Right lobe of liver (tissue), 6 donors: ENCODE measurements around the gene PARD6B. TPM values are rescaled to one million over a fixed set of nuclear protein-coding genes. Genes with fewer than 3 reads are reported as not detected.

Experiments used
- ATAC-seq, 4 donors: fragments of 200-7000 bp; cut with Tn5 transposase; one replicate each; pipeline ENCODE4 v1.9.1; 2020; ENCODE audit warnings: mild to moderate bottlenecking in 4 of 4, moderate library complexity in 4 of 4
- DNase-seq, 3 donors: peaks; one replicate each; pipeline ENCODE4 v3.0.0-alpha.2; 2020
- H3K27ac ChIP-seq, 3 donors: fragments of 200-600 bp; one replicate each; pipeline ENCODE4 v1.8.0; 2022
- H3K27me3 ChIP-seq, 2 donors: fragments of 200-600 bp; one replicate each; pipeline ENCODE4 v1.8.0; 2022
- H3K36me3 ChIP-seq, 4 donors: fragments of 200-600 bp; sonication (generic) in 1 of 4; one replicate each; pipeline versions ENCODE4 v1.5.1 to v1.8.0; 2017 to 2022; ENCODE audit warnings: control low read depth in 1 of 4
- H3K4me1 ChIP-seq, 4 donors: fragments of 200-600 bp; sonication (generic) in 1 of 4; one replicate each; pipeline versions ENCODE4 v1.5.1 to v1.8.0; 2017 to 2022; ENCODE audit warnings: control low read depth in 1 of 4
- H3K4me3 ChIP-seq, 3 donors: fragments of 200-600 bp; one replicate each; pipeline ENCODE4 v1.8.0; 2022
- H3K9me3 ChIP-seq, 4 donors: fragments of 200-600 bp; sonication (generic) in 1 of 4; one replicate each; pipeline versions ENCODE4 v1.5.1 to v1.8.0; 2017 to 2022; ENCODE audit warnings: control low read depth in 1 of 4
- CTCF ChIP-seq, 4 donors: fragments of 200-600 bp in 3 of 4; fragments of 450-650 bp in 1 of 4; IDR thresholded peaks; one replicate each; pipeline versions ENCODE4 v1.5.1 to v1.8.0; 2016 to 2022; ENCODE audit warnings: antibody characterized with exemption in 4 of 4, mild to moderate bottlenecking in 2 of 4
- POLR2A ChIP-seq: fragments of 450-650 bp; IDR thresholded peaks from one replicate; pipeline ENCODE4 v1.6.1; 2017; ENCODE audit warnings: antibody characterized with exemption, mild to moderate bottlenecking
- WGBS: methylation state at CpG from one replicate; pipeline ENCODE4 v1.1.6; 2018; ENCODE audit warnings: low coverage, low lambda C conversion rate; ENCODE audit not compliant: insufficient coverage; ENCODE audit errors: missing lambda C conversion rate; 5-methylcytosine and 5-hydroxymethylcytosine counted together
- intact Hi-C, 2 donors: fragments of 100-400 bp; cut with DNase I; formaldehyde crosslinking; loops; one replicate each; pipeline versions ENCODE4 v1.11.2 to v1.14.1; 2022
- total RNA-seq, 6 experiments: library from RNA; depleted of rRNA in 2 of 6; stranded (reverse); fragments of >200 nt in 2 of 6; fragmentation: NEBNext Ultra II Directional in 3 of 6; extraction: Animal tissue kit (Norgen Biotek cat#: 25700) in 3 of 6; gene quantifications; one replicate each; pipeline versions ENCODE4 v1.1.0 to v1.2.4, GENCODE V29; 2016 to 2023
- donor health status: DM: no; HTN: yes; CAD: no.
- donor health status: DM: no; HTN: no; CAD: no.
- donor health status: DM: no; HTN: no; CAD: no.
- donor health status: DM: no; HTN: yes; CAD: no.
- donor health status: DM: no; HTN: yes; CAD: no.

The PARD6B gene
- total RNA-seq, 6 experiments from 2014 or later: 6.6 to 11.1 (median 8.5) TPM

DNA sequence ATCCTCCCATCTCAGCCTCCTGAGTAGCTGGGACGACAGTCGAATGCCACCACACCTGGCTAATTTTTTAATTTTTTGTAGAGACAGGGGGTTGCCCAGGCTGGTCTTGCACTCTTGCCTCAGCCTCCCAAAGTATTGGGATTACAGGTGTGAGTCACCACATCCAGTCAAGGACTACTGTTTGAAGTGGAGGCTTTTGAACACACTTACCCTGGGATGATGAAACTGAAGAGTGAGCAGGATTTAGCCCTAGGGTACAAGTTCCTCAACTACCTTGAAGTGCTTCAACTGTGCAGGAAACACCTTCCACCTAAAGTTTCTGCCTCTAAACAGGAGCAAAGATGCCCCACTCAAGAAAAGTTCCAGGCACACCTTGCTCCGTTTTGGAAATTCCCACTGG lies 15.7 kb upstream of the PARD6B start:
- no peak for DNase-seq
- no peak for ATAC-seq
- Histone ChIP-seq H3K27me3 (no peaks in the 10 kb centered on the region), H3K27ac (no peak overlapping the region), H3K36me3 (no peaks in the 10 kb centered on the region), H3K4me3 (no peak overlapping the region), H3K9me3 (no peaks in the 10 kb centered on the region), H3K4me1 (peaks cover 0 to 3% (median 0%) of the 10 kb centered on the region in 4 donors)
- WGBS: 63% methylated on average over 3 of the region's 3 CpGs
- intact Hi-C loops: no loop called here
- TF ChIP-seq POLR2A (no peak), CTCF (IDR thresholded peaks at IDR 0.05) (no peak)

GRCh38 chr20:50716518-50716917 lies 14.9 kb upstream of the PARD6B start:
- Histone ChIP-seq H3K4me1 (no peaks in the 10 kb centered on the region), H3K4me3 (no peak overlapping the region), H3K9me3 (no peaks in the 10 kb centered on the region), H3K36me3 (no peaks in the 10 kb centered on the region), H3K27ac (no peak overlapping the region), H3K27me3 (no peaks in the 10 kb centered on the region)
- TF ChIP-seq CTCF (IDR thresholded peaks at IDR 0.05) (no peak), POLR2A (no peak)
- DNase-seq: no peak
- 67% methylated on average over 1 of the region's 1 CpG for WGBS
- ATAC-seq: no peak
- intact Hi-C loops: no loop called here

DNA sequence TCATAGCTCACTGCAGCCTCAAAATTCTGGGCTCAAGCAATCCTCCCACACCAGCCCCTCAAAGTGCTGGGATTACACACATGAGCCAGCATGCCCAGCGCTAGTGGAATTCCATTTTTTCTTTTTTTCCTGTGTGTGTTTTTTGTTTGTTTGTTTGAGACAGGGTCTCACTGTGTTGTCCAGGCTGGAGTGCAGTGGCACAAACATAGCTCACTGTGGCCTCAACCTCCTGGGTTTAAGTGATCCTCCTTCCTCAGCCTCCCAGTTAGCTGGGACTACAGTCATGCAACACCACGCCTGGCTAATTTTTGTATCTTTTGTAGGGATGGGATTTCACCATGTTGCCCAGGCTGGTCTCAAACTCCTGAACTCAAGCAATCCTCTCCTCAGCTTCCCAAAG lies 14.1 kb upstream of the PARD6B start:
- Histone ChIP-seq H3K27me3 (no peaks in the 10 kb centered on the region), H3K27ac (no peak overlapping the region), H3K4me3 (no peak overlapping the region), H3K9me3 (no peaks in the 10 kb centered on the region), H3K4me1 (no peaks in the 10 kb centered on the region), H3K36me3 (no peaks in the 10 kb centered on the region)
- no peak for DNase-seq
- no peak for ATAC-seq
- intact Hi-C loops: no loop called here
- TF ChIP-seq POLR2A: no peak
- TF ChIP-seq CTCF (IDR thresholded peaks at IDR 0.05): no peak
- 83% methylated on average over 1 of the region's 2 CpGs for WGBS

GRCh38 chr20:50717974-50718761 lies 13.2 kb upstream of the PARD6B start:
- Histone ChIP-seq H3K4me3 (no peak overlapping the region), H3K4me1 (no peaks in the 10 kb centered on the region), H3K27me3 (no peaks in the 10 kb centered on the region), H3K9me3 (no peaks in the 10 kb centered on the region), H3K36me3 (no peaks in the 10 kb centered on the region), H3K27ac (no peak overlapping the region)
- ATAC-seq (no peak), DNase-seq (no peak)
- 73% methylated on average over 13 of the region's 13 CpGs for WGBS
- intact Hi-C loops: no loop called here
- TF ChIP-seq CTCF (IDR thresholded peaks at IDR 0.05) (no peak), POLR2A (no peak)
